ENCODE data around the gene GRAMD2A.
"Not testable (repeated sequence)": the region's sequence is repeated elsewhere in the genome, so short reads cannot be mapped to it uniquely, and the experiment has no call there.

Gene GRAMD2A

DNA sequence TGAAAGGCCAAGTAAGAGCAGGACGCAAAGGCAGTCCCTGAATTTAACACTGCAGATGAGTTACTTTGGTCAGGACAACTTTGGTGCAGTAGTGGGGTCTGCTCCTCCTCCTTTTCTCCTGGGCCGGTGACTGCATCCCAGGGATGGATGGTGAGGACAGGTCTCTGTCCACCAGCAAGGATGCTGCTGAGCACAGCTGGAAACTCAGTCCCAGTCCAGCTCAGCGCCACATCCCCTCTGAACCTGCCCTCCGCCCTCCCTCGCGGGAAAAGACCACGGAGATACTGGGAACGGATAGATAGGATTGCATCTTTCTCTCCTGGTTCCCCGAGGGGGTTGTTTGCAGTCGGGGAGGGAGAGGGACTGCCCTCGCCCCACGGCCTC, 13.8 kb downstream of the GRAMD2A start:
- no peak for DNase-seq

DNA sequence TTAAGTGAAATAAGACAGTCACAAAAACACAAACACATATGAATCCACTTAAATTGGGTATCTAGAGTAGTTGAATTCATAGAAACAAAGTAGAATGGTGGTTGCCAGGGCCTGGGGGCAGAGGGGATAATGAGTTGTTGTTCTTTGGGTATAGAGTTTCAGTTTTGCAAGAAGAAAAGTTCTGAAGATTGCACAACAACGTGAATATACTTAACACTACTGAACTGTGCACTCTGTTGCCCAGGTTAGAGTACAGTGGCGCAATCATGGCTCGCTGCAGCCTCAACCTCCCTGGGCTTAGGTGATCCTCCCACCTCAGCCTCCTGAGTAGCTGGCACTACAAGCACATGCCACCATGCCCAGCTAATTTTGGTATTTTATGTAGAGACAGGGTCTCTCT, 14.9 kb downstream of the GRAMD2A start:
- no peak for DNase-seq

DNA sequence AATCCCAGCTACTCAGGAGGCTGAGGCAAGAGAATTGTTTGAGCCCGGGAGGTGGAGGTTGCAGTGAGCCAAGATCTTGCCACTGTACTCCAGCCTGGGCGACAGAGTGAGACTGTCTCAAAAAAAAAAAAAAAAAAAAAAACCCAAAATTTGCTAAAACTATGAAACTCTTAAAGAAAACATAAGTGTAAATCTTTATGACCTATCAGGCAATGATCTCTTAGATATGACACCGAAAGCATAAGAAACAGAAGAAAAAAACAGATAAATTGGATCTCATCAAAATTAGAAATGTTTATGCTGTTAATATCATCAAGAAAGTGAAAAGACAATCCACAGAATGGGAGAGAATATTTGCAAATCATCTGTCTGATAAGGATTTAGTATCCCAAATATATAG, 15.3 kb downstream of the GRAMD2A start:
- DNase-seq: no peak

DNA sequence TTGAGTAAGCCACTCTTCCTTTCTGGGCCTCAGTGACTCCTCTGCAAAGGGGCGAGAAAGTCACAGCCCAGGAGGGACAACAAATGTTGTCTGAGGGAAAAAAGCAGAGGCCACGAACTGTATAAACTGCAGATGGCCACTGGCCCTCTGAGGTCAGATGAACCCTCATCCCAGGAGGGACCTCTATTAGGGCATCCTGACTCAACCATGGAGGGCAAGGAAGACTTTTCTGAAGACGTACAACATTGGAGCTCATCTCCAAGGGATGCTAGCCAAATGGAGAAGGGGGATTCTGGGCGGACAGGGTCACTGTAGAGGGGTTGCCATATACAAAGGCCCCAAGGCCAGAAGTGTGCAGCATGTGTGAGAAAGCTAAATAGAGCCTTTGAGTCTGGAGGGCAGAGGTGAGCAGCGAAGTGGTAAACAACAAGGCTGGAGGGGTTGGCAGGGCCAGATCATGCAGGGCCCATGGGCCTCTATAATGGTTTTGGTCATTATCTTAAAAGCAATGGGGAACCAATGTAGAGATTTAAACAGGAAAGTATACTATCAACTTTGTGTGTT, 16.7 kb downstream of the GRAMD2A start:
- DNase-seq: no peak

DNA sequence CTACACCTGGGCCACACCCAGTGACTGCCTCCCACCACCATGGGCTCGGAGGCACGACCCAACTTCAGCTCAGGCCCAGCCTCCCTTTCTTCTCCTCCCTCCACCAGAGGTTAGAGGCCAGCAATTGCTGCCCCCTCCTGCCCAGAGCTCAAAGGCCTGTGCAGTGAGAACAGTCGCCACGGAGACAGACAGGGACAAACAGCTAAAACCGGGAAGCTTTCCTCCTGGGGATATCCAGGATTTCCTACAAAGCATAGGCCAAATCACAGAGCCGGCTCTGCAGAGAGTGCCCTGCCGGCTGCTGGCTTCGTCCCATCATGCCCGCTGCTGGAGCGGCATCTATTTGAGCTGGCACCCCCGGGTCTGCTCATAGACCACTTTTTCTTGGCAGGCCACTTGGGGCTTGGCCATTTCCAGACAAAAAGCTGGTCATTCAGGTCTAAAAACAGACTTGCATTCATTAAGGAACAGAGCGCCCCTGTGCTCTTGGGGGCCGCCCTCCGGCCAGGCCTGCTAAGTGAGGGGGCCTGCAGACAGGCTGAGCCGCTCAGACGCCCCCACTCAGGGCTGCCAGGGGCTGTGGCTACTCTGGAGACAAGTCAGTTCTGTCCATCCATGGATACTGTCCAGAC, 17.5 kb downstream of the GRAMD2A start:
- DNase-seq: no peak

DNA sequence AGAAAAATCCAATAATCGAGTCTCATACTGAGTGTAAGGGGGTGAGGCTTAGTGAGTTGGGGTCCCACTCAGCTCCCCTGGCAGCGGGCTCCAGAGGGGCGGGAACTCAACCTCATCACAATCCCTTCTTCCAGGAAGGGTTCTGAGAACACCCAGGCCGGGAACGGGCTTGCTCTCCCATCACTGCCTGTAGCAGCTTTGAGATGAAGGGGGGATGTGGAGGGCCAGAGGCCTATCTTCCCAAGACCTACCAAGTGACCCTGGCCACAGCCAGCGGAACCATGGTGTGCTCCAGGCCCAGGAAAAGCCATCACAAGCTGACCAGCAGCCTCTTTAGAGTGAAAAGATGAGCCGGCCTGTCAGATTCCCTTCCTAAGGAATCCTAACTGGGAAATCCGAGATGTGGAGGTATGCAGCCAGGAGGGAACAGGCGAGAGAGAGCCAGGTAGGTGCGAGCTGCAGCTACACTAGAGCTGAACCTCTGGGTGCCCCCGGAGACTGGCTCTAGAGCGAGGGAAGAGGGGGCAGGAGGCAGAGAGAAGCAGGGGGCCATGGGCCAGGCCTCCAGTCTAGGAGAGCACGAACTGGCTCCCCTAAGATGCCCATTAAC, 18.5 kb downstream of the GRAMD2A start:
- no peak for DNase-seq

DNA sequence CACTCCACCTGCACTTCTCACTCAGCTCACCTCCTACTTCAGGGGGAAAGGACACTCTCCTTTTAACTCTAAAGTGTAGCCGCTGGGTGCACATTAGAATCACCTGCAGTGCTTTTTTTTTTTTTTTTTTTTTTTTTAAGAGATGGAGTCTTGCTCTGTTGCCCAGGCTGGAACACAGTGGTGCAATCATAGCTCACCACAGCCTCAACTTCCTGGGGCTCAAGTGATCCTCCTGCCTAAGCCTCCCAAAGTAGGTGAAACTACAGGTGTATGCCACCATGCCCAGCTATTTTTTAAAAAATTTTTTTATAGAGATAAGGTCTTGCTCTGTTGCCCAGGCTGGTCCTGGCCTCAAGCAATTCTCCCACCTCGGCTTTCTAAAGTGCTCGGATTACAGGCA, 20.8 kb downstream of the GRAMD2A start:
- no peak for DNase-seq

DNA sequence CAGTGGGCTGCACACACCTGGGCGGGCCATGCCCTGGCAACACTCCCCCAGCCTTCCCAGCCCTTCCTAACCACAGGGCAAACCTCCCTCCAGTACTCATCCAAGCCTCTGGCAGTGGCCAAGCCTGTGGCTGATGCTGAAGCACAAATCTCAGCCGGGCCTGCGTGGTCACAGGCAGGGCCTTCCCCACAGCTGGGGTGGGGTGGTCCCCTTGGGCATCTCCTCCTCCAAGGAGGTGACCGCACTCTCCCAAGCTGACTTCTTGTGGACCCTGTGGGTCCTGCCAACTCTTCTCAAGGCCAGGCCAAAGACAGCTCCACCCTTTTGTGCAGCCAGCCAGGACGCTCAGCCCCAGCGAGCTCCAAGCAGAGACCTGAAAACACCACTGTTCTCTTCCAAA, 21.4 kb downstream of the GRAMD2A start:
- DNase-seq: no peak

DNA sequence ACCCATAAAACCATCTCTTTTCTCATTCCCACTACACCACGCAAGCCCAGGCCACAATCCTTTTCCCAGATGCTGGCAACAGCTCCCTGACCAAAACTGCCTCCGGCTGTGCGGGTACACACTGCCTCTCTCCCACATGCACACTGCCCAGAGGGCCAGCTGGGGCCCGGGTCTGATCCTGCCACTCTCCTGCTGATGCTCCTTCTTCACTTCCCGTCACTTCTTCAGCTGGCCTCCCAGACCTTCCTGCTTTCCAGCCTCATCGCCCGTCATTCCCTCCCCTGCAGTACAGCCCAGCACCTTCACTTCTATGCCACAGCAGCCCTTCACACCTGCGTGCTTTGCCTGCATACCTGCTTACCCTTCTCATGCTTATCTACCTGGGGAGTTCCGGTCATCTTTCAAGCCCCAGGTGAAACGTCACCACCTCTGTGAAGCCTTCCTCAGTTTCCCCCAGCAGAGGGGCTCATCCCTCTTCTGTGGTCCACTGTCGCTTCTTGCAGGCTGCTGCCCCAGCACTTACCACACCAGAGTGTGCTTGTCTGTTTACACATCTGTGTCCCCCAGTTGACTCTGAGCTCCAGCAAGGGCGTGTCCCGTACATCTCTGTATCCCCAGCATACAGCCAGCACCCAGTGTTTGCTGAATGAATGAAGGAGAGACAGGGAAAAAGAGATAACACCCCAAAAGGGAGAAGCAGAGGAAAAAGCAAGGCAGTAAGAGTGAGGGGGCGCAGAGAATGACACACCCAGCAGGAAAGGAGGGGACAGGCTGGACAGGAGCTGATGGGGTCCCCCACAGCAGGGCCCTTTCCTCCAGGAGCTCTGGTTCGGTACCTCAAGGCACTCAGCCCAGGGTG, 22.2 kb downstream of the GRAMD2A start:
- no peak for DNase-seq

DNA sequence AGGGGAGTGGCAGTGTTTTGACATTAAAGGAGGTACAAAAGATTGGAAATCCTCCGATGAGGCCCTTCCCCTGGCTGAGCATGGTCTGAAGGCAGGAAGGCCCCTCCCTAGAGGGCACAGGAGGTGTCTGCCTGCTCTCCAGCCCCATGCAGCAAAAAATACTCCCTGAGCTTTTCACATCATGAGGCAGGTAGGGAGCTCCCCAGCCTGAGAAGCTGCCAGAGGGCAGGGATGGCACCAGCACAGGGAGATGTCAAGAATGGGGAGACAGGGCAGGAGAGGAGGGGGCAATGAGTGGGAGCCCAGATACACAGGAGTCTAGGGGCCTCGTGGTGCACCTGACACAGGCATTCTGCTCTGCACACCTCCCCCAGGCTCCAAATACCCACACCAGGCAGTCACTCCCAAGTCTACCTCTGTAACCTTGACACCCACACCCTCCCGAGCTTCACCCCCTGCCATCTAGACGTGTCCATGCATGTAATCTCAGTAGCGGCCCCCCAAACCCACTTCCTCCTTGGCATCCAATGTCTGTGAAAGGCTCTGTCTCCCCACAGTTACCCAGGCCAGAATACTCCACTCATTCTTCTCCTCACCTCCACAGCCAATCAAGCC, 22.9 kb downstream of the GRAMD2A start:
- DNase-seq: no peak

DNA sequence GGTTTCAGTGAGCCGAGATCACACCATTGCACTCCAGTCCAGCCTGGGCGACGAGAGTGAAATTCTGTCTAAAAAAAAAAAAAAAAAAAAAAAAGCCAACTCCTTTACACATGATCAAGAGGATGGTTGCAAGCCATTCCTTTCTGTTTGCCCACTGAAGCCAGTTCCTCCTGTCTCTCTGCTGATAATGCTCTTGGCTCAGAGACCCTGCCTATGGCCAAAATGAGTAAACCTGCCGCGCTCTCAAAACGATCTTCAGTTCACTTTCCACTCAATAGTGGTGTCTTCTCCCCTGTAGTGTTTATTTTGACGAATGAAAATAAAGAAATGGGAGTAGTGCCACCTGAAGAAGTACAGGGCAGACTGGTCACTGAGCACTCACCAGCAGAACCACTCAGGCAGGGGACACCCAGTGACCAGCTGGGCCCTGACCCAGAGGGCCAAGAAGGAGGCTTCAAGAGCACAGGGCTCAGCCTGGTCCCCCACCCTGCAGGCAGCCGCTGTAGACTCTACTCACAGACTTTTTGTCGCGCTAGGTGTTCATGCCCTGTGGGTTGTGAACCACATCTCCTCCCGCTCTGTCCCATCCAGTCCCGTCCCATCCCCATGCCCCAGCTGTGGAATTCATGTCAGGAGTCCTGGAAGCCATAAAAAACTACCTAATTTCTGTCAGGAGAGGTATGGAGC, 23.6 kb downstream of the GRAMD2A start:
- no peak for DNase-seq

DNA sequence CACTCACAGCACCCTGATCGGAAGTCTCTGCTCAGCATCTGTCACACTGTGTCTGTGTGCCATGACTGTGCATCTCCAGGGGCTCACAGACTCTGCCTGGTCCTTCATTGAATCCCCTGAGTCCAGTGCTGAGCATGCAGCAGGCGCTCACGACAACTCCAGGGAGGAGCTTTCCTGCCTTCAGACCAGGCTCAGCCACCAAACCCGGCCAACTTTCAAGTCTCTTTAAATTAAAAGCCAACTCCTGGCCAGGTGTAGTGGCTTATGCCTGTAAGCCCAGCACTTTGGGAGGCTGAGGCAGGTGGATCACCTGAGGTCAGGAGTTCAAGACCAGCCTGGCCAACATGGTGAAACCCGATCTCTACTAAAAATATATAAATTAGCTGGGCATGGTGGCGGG, 24.2 kb downstream of the GRAMD2A start:
- no peak for DNase-seq

DNA sequence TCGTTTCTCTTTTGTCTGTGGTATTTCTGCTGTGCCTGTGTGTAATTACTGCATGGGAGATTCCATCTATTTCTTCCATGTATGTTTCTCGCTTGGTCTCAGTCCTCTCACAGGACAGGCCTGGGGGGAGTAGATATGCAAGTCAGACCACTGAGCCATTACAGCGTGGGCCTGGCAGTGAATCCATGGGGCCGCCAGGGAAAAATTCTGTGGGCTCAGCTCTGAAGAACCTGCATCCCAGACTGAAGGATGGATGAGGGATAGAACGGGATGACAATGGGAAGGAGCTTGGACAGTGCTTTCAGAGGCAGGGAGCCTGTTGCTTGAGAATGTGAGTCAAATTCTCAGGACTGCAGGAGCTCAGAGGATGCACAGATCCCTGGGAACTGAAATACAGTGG, 24.8 kb downstream of the GRAMD2A start:
- DNase-seq: no peak

DNA sequence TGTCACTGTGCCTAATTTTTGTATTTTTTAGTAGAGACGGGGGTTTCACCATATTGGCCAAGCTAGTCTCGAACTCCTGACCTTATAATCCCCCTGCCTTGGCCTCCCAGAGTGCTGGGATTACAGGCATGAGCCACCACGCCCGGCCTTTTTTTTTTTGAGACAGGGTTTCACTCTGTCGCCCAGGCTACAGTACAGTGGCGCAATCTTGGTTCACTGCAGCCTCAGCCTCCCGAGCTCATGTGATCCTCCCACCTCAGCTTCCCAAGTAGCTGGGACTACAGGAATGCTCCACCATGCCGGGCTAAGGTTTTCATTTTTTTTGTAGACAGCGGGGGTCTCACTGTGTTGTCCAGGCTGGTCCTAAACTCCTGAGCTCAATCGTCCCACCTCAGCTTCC, 25.6 kb downstream of the GRAMD2A start:
- DNase-seq: not testable (repeated sequence)

DNA sequence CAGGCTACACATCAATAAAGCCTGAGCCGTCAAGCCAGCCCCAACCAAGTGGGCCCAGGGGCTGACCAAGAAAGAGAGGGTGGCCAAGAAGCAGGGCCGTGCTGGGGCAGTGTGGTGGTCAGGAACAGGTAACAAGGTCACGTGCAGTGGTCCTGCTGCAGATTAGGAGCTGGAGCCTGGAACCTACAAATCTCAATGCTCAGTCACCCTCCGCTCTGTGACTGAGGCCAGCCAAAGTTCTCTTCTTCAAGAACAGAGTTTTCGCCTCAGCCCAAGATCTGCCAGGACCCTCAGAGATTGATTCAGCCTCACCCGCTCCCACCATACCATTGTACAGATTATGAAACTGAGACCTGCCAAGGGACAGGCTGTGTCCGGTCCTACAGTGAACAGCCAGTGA, 26.9 kb downstream of the GRAMD2A start:
- no peak for DNase-seq

DNA sequence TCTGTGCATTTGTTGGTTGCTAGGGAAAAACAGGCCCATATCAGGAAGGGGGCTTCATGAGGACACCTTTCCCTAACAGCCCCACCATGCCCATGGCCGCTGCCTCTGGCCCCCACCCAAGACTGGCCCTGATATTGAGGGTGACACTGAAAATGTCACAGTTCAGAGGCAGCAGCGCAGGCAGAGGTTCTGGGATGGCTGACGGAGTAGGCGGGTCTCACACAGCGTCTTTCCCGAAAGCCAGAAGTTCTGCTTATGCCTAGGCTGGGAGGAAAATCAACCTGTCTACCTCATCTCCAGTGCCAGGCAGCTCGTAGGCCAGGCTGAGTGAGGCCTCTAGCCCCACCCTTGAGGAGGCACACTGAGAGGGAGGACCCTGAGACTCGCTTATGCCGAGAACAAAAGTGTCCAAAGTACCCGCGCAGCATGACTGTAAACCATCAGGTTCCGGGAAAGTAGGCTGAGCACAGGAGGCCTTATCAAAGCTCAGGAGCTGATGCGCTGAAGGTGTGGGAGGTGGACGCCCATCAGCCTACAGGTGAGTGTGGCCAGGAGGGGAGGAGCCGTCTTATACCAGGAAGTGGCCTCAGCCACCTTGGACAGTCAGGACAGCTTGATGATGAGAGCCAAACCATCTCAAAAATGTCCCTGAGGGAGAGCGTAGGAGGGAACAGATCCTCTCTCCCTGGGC, 27.5 kb downstream of the GRAMD2A start:
- DNase-seq: no peak

DNA sequence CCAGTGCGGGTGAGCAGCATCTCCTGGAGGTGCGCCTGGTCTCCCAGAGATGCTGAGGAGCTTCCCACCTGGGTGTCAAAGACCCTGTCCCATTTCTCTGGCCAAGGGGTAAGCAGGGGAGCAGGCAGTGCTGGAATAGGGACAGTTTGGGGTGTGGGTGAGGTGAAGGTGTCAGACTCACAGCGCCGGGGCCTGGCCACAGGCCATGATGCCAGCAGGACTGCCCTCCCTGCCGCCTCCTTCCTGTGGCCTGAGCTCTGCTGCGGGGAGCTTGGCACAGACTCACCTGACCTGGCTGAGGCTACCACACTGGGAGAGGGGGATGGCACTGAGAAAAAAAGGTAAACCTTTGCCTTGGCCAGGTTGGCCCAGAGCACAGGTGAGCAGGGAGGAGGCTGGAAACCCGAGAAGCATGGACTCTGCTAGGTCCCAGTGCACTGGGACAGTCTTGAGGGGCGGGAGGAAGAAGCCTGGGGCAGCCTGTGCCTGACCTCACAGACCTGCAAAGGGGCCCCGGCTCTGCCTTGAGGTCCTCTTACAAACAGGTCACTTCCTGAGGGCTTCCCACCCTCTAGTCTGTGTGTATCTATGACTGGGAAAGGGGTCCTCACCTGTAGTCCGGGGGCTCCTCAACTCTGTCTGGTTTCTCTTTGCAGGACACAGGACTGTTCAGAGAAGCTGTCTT, 28.2 kb downstream of the GRAMD2A start:
- no peak for DNase-seq

DNA sequence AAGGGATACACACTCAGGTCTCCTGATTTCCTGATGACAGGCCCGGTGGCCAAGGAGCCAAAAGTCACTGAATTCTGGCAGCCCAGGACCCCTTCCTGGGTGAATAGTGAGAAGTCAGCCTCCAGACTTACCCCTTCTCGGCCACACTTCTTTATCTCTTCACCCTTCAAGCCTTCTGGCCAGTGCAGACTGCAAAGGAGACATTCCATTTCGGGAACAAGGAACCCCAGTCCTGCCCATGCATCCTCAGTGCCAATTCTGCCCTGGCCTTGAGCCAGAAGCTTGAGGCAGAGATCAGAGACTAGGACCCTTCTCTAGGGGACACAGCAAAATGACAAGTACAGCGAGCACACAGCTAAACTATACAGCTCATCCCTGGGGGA, 28.8 kb downstream of the GRAMD2A start:
- no peak for DNase-seq

DNA sequence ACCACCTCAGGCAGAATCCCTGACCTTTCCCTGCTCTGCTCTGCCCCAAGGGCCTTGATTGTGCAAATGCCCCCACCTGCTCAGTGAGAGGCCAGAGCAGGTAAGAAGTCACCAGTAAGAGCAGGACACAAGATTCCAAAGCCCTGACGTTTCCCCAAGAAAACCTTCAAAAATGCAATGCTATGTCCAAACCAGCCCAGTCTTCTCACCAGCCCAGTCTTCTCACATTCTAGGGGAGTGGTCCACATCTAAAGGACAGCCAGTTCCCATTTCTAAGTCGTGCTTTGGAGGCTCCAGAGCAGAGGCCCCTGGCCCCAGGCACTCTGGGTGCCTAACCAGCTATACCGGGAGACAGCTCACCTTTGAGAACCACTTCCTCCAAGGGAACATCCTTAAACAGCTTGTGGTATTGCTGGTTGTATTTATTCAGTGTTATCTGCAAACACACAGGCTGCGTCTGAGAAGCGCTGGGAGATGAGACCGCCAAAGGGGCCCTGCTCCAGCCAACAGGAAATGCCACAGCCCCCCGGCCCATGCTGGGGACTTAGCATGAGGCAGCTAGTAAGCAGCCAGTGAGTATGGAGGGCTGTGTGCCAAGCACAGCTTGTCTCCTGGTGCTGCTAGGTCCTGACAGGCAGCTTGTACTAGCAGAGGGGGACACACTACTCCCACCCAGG, 29.3 kb downstream of the GRAMD2A start:
- no peak for DNase-seq

DNA sequence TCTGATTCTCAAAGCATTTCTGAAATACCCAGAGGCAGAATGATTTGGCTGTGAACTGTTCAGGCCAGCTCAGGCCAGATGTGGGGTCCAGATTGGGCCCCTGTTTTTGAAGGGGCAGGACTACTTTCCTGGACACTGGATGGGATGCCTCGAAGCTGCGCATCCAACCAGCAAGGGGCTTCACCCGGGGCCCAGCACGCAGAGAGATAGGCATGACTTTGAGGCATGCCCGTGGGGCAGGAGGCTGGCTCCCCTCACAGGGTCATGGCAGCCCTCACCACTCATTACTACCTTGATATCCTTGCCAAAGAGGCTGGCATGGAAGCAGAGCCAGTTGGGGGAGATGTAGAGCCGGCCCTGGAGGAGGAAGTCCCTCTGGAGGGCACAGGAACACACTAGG, 30.1 kb downstream of the GRAMD2A start:
- DNase-seq: no peak

All from stimulated activated CD4-positive, alpha-beta T cell treated with anti-CD3 and anti-CD28 coated beads, Interleukin-4, amount 100 ng/mL, for 1 hour (primary cell).